Activated T-cell treated with anti-CD3 and anti-CD28 coated beads, Interleukin-2, amount 50 U/mL, for 4 hours (primary cell): Measurements from ENCODE around the gene LRP2BP. TPM values are rescaled to one million over a fixed set of nuclear protein-coding genes. Genes with fewer than 3 reads are reported as not detected.
A peak's percentile ranks its signal among the peaks of the same experiment; 100 is the strongest.

ENCODE experiments used
- ATAC-seq, 2 donors: fragments of 200-7000 bp; cut with Tn5 transposase; one replicate each; pipeline ENCODE4 v1.10.0; 2021
- DNase-seq: peaks from one replicate; pipeline ENCODE4 v3.0.0-alpha.2; 2020
- H3K27me3 Mint-ChIP-seq: one replicate; pipeline ENCODE4 v1.8.0; 2021; ENCODE audit warnings: low read depth, mixed read lengths
- H3K36me3 Mint-ChIP-seq: one replicate; pipeline ENCODE4 v1.8.0; 2022; ENCODE audit warnings: mixed read lengths; ENCODE audit not compliant: insufficient read depth
- H3K4me1 Mint-ChIP-seq: one replicate; pipeline ENCODE4 v1.8.0; 2021; ENCODE audit warnings: low read depth, mixed read lengths
- H3K4me3 Mint-ChIP-seq: one replicate; pipeline ENCODE4 v1.8.0; 2021; ENCODE audit warnings: mild to moderate bottlenecking, moderate library complexity, mixed read lengths
- H3K9me3 Mint-ChIP-seq: one replicate; pipeline ENCODE4 v1.8.0; 2021; ENCODE audit warnings: mixed read lengths
- total RNA-seq, 3 donors: library from RNA; stranded (reverse); gene quantifications; one replicate each; pipeline ENCODE4 v1.2.1, GENCODE V29; 2021

Gene LRP2BP
- total RNA-seq: under 1 TPM; 0.16 to 0.40 (median 0.21) TPM

DNA sequence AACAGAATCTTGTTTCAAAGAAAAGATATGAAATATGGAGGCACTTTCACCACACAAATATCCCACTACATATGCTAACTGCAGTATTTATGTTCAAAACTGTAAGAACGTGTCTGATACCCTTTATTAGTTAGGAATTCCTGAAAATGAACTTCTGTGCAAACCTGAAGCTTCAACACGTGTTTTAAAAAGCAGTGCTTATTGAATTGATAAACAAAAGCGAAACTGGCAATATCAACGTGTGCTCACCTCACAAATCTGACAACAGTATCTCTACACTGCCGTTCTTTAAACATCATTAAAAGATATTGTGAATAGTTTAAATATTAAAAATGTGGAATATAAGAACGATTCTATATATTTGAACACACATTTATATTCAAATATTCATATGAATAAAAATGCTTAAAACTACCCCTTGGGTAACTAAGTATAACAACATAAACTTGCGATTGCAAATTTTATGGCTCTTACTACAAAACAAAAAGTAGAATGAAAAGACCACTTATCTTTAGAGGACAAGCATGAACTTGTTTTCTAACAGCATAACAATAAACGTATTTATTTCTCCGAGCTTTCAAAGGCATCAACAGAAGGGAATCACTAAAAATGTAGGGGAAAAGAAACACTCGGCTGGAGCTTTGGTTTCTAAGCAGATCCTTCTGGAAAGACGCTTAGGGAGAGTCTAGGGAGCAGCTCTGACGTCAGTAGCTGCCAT lies at the start of gene LRP2BP:
LRP2BP (minus strand) TSS at position 687 of the 718 bp plus-strand sequence. CDS start 17,738 bp downstream, outside the sequence.
- no peak for DNase-seq
- ATAC-seq: no peak
- Mint-ChIP-seq H3K36me3 (peaks cover 11% of the 10 kb centered on the region), H3K27me3 (no peaks in the 10 kb centered on the region), H3K9me3 (no peaks in the 10 kb centered on the region), H3K4me3 (peak within 1 kb of the TSS; percentile 87), H3K4me1 (peaks cover 26% of the 10 kb centered on the region)

DNA sequence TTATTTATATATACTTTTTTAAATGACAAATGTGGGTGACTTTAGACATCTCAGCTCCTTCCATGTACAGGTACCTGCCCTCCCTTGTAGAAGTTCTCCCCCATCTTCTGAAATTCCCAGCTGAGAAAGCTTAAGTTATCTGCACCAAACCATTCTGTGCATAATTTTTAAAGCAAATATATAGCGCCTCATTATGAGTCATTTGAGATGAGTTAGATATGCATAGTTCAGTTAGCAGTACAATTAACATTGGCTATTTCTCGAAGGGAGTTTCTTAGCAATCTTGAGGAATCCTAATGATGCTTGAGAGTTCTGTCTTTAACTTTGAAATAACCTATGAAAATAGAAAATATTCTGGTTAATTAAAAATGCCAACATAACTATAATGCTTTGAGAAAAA lies 49.5 kb upstream of the LRP2BP start:
- Mint-ChIP-seq H3K27me3 (peaks cover 7% of the 10 kb centered on the region), H3K9me3 (no peaks in the 10 kb centered on the region), H3K4me1 (no peaks in the 10 kb centered on the region), H3K4me3 (no peak overlapping the region), H3K36me3 (no peaks in the 10 kb centered on the region)
- ATAC-seq (no peak), DNase-seq (no peak)

DNA sequence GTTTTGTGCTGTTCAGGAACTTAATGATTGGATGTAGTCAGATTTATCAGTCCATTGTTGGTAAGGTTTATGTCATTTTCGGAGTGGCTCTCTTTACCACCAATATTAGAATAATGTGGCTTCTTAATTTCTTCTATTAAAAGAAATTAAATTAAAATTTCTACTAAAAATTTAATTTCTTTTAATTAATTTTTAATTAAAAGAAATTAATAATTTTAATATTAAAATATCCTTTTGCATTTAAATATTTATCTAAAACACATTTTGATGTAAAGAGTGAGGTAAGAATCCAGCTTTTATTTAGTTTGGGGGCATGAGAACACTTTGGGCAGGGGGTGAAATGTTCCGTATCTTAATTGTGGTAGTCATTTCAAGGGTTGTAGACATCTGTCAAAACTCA lies 45.8 kb upstream of the LRP2BP start:
- Mint-ChIP-seq H3K9me3 (no peaks in the 10 kb centered on the region), H3K36me3 (no peaks in the 10 kb centered on the region), H3K4me3 (no peak overlapping the region), H3K4me1 (no peaks in the 10 kb centered on the region), H3K27me3 (peaks cover 5% of the 10 kb centered on the region)
- ATAC-seq: no peak
- DNase-seq: no peak

DNA sequence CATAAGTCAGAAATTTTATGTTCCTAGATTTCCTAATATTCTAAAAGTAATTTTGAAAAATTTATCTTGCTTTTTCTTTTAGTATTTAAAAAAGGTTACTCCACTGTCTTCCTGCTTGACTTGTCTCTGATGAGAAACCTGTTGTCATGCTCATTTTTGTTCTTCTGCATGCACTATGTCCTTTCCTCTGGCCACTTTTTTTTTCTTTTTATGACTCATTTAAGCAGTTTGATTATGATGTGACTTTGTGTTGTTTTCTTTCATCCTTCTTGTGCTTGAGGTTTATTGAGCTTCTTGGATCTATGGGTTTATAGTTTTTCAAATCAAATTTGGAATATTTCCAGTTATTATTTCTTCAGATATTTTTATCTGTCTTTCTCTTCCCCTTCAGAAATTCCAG lies 42.1 kb upstream of the LRP2BP start:
- DNase-seq: no peak
- Mint-ChIP-seq H3K9me3 (no peaks in the 10 kb centered on the region), H3K4me1 (no peaks in the 10 kb centered on the region), H3K36me3 (no peaks in the 10 kb centered on the region), H3K4me3 (no peak overlapping the region), H3K27me3 (no peaks in the 10 kb centered on the region)
- ATAC-seq: no peak

DNA sequence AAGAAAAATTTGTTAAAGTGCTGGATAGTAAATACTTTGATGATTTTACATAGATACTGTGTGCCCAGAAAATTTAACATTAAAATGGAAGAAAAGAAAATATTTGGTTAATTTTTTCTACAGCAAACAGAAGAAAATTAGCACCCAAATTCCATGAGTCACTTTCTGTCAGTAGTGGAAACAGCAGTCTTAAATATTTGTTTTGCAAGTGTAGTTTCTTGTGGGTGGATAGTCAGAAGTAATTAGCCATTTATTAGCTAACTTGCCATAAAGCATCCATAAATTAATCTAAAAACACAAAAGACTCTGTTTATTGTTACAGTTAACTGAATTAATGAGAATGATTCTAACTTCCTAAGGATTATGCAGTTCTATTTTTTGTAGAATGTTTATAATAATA lies 39.7 kb upstream of the LRP2BP start:
- no peak for DNase-seq
- H3K36me3 Mint-ChIP-seq: no peaks in the 10 kb centered on the region
- no peaks in the 10 kb centered on the region for H3K4me1 Mint-ChIP-seq
- ATAC-seq: no peak
- H3K4me3 Mint-ChIP-seq: no peak overlapping the region
- no peaks in the 10 kb centered on the region for H3K27me3 Mint-ChIP-seq
- H3K9me3 Mint-ChIP-seq: no peaks in the 10 kb centered on the region

DNA sequence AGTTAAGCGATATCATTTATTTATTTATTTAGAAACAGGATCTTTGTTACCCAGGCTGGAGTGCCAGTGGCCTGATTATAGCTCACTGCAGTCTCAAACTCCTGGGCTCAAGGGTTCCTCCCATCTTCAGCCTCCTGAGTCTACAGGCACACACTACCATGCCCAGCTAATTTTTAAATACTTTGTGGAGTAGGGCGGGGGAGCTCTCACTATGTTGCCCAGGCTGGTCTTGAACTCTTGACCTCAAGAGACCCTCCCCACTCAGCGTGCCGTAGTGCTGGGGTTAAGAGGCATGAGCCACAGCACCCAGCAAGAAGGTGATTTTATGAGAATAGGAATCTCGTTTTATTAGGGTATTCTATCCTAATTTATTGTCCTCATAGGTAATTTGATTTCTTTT lies 33.9 kb upstream of the LRP2BP start:
- ATAC-seq (no peak), DNase-seq (no peak)
- Mint-ChIP-seq H3K9me3 (no peaks in the 10 kb centered on the region), H3K36me3 (no peaks in the 10 kb centered on the region), H3K4me1 (peaks cover 9% of the 10 kb centered on the region), H3K27me3 (no peaks in the 10 kb centered on the region), H3K4me3 (no peak overlapping the region)

DNA sequence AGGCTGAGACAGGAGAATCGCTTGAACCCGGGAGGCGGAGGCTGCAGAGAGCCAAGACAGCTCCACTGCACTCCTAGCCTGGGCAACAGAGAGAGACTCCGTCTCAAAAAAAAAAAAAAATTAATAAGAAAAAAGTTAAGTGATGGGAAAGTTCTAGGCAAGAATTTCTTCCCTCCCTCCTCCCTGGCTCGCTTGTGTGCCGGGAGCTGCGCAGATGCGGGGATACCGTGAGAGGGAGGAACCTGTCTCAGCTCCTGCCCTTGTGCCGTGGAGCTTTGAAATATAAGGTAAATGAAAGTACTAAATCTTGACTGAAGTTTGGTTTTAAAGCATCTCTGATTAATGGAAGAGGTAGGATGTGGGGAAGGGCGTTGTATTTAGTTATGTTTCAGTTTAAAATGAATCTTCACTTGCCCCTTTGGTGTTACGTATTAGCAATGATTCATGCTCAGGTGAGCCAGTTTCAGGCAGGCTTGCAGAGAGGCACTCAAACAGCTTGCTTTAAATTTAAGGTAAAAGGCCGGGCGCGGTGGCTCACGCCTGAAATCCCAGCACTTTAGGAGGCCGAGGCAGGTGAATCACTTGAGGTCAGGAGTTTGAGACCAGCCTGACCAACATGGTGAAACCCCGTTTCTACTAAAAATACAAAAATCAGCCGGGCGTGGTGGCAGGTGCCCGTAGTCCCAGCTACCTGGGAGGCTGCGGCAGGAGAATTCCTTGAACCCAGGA lies 31.4 kb upstream of the LRP2BP start:
- ATAC-seq (no peak), DNase-seq (no peak)
- Mint-ChIP-seq H3K27me3 (no peaks in the 10 kb centered on the region), H3K4me3 (peak overlapping the region; percentile 50), H3K9me3 (no peaks in the 10 kb centered on the region), H3K4me1 (peaks cover 20% of the 10 kb centered on the region), H3K36me3 (peaks cover under 1% of the 10 kb centered on the region)

DNA sequence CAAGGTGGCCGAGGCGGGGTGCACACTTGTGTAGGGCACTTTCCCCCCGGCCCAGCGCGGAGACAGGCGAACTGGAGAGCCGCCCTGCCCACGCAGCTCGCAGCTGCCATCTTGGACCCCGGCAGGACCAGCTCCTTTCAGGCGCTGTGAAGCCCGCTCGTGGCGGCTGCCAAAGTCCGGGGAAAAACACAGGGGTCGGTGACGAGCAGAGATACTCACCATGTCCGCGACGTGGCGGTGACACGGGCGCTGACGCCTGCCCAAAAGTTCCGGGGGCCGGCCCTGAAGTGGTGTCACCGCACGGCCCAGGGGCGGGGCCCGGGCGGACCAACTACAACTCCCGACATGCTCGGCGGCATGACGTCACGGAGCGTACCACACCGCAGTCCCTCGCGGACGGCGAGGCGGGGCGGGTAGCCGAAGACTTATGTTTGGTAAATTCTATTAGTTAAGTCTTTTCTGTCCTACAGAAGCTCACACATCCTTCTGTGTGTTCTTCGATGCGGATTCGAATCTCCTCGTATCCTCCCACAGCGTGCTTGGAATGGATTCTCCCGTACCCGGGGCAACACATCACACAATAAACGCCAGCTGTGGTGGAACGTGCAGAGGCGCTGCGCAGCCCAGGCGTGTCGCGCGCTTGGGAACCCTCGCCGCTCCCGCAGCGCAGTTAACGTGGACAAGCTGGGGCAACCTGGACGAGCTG lies 30.1 kb upstream of the LRP2BP start, which contains the start of gene UFSP2:
UFSP2 (minus strand) TSS at position 318 of the 706 bp plus-strand sequence; CDS start at position 222, 96 bp downstream.
- H3K36me3 Mint-ChIP-seq: peaks cover 8% of the 10 kb centered on the region
- H3K4me3 Mint-ChIP-seq: peak within 1 kb of the TSS; percentile 84
- H3K4me1 Mint-ChIP-seq: peaks cover 27% of the 10 kb centered on the region

DNA sequence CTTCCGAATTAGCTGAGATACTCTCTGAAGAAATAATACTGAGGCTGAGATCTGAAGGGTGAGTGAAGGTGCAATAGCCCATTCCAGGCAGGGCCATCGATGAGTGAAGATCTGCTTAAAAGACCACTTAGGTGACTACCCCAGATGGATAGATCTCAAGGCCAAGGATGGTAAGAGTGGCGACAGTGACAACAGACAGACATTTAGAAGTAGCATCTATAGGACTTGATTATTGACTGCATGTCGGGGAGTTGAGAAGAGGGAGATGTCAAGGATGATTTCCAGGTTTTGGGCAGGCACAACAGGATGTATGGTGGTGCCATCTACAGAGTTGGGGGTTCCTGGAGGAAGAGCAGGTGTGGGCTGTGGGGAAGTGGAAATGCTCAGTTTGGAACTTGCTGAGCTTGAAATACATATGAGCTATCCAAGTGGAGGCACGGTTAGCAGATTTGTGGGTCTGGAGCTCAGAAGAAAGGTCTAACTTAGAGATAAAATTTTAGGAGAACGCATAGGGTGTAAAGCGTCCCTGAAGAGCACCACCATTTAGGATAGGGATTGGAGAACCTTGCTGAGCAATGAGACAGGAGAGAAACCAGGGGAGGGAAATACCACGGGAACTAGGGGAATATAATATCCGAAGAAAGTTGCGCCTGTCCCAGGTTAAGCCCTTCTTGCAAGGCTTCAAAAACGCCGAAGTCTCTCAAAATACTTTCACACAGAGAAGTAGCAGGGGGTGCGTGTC lies 29.4 kb upstream of the LRP2BP start:
- Mint-ChIP-seq H3K9me3 (no peaks in the 10 kb centered on the region), H3K4me1 (peaks cover 27% of the 10 kb centered on the region), H3K4me3 (peak overlapping the region; percentile 84), H3K27me3 (no peaks in the 10 kb centered on the region), H3K36me3 (peaks cover 8% of the 10 kb centered on the region)
- no peak for DNase-seq
- ATAC-seq: peak; percentile 4 to 8

More for the DNA sequence above, 30.1 kb upstream of the LRP2BP start, which contains the start of gene UFSP2:
- ATAC-seq (peak; percentile 93 to 96), DNase-seq (peak; percentile 90)
- H3K9me3 Mint-ChIP-seq: no peaks in the 10 kb centered on the region
- H3K27me3 Mint-ChIP-seq: no peaks in the 10 kb centered on the region

DNA sequence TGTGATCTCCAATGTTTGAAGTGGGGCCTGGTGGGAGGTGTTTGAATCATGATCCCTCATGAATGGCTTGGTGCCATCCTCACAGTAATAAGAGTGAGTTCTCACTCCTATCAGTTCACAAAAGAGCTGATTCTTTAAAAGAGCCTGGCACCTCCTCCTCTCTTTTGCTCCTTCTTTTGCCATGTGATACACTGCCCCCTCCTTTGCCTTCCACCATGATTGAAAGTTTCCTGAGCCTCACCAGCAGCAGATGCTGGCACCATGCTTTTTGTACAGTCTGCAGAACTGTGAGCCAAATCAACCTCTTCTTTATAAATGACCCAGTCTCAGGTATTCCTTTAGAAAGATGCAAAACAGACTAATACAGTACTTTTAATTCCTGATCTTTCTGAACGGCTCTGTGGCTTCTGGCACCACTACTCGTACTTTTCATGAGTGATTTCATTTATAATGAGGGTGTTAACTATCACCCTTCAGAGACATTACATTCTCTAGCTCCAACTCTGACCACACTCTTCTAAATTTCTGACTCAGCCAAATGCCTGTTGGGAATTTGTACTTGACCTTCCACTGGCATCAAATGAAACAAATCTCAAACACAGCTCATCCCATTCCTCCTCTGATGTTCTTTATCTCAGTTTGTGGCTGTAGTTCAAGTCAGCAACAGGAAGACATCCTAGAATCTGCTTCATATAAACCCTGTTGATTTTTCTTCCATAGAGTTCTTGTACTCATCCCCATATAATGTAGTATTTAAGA lies 25.8 kb upstream of the LRP2BP start:
- no peak for ATAC-seq
- peaks cover 23% of the 10 kb centered on the region for H3K36me3 Mint-ChIP-seq
- no peaks in the 10 kb centered on the region for H3K9me3 Mint-ChIP-seq
- no peak overlapping the region for H3K4me3 Mint-ChIP-seq
- DNase-seq: no peak
- H3K27me3 Mint-ChIP-seq: no peaks in the 10 kb centered on the region
- H3K4me1 Mint-ChIP-seq: peaks cover 27% of the 10 kb centered on the region

DNA sequence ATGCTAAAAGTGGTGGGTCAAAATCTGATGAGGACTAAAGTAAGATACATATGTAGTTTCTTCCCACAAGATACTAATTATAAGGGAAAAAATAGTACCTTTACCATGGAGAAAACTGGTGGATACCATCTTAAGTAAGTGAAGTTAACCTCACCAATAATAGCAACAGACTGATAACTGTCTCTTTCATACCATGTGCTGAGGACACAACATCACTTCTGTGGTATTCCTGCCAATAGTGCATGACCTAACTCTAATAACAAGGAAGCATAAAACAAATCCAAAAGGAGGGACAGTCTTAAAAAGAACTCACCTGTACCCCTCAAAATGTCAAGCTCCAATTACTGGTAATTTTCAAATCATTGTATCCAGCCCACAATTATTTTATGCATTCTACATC lies 21.2 kb upstream of the LRP2BP start:
- DNase-seq (no peak), ATAC-seq (no peak)
- peaks cover 5% of the 10 kb centered on the region for H3K4me1 Mint-ChIP-seq
- H3K4me3 Mint-ChIP-seq: no peak overlapping the region
- peaks cover 33% of the 10 kb centered on the region for H3K36me3 Mint-ChIP-seq
- H3K9me3 Mint-ChIP-seq: no peaks in the 10 kb centered on the region
- H3K27me3 Mint-ChIP-seq: no peaks in the 10 kb centered on the region

DNA sequence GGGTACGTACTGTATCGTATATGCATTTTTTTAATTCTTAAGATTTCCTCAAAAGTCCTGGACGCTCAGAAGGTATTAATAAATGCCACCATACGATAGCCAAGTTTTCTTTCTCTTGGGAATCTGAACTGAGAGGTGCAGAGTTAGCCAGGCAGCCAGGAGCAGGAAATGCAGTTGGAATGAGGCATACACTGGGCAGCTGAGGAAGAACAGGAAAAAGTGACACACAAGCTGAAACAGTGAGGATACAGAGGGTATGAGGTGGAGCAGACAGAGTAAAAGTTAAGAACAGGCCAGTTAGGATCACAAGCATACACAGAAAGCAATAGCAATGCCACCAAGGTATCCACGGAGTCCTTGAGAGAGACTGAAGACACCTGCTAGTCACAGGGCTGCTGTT lies 16.7 kb upstream of the LRP2BP start:
- Mint-ChIP-seq H3K9me3 (no peaks in the 10 kb centered on the region), H3K36me3 (peaks cover 20% of the 10 kb centered on the region), H3K4me3 (no peak overlapping the region), H3K4me1 (no peaks in the 10 kb centered on the region), H3K27me3 (no peaks in the 10 kb centered on the region)
- no peak for DNase-seq
- ATAC-seq: no peak

DNA sequence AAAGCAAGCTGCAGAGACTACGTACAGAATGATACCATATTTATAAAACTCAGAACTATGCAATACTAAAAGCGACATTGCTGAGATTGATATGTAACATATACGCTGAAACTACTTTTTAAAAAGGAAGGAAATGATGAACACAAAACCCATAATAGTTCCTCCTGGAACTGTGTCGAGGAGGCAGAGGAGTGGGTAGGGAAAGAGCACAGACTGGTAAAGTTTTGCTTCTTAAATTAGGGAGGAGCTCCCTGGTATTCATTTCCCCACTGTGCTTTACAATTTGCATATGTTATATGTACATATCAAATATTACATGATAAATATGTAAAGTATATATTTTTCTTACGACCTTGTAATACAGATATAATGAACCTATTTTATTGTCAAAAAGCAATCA lies 16.1 kb upstream of the LRP2BP start:
- Mint-ChIP-seq H3K4me3 (no peak overlapping the region), H3K4me1 (no peaks in the 10 kb centered on the region), H3K9me3 (no peaks in the 10 kb centered on the region), H3K36me3 (peaks cover 18% of the 10 kb centered on the region), H3K27me3 (no peaks in the 10 kb centered on the region)
- ATAC-seq (no peak), DNase-seq (no peak)
